ENCODE data around the gene SLC16A11.
"Not testable (repeated sequence)": the region's sequence is repeated elsewhere in the genome, so short reads cannot be mapped to it uniquely, and the experiment has no call there.

Gene SLC16A11, protein sequence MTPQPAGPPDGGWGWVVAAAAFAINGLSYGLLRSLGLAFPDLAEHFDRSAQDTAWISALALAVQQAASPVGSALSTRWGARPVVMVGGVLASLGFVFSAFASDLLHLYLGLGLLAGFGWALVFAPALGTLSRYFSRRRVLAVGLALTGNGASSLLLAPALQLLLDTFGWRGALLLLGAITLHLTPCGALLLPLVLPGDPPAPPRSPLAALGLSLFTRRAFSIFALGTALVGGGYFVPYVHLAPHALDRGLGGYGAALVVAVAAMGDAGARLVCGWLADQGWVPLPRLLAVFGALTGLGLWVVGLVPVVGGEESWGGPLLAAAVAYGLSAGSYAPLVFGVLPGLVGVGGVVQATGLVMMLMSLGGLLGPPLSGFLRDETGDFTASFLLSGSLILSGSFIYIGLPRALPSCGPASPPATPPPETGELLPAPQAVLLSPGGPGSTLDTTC

DNA sequence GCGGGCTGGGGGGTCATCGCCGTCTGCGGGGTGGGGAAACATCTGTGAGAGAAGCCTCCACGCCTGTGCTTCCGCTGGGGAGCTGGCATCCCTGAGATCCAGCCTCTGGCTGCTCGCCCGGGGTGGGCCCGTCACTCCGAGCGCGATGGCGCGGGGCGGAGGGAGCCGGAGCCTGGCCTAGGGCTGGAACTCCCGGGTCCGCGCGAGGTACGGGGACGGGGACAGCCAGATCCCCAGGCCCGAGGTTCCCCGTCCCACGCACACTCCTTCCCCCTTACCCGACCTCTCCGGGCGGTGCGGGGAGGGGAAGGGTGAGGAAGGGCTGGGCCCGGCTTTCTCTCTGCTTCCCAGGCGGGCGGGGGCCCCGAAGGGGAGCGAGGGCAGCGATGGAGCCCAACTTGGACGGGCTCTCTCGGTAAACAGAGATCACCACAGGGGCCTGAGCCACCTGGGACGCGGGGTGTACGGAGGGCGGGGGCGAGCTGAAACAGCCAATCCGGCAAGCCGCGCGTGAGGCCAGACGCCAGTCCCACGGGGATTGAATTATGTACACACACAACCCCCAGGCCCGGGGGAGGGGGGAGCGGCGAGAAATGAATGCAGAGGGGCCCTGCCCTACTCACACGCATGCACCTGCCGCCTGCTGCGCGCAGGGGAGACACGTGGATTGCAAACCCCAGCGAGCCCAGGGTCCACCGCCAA, at the start of gene SLC16A11:
Gene SLC16A11 (minus strand): TSS at position 596 of the 702 bp plus-strand sequence. CDS start 579 bp downstream, at position 17.
- DNase-seq (ENCODE audit: low read depth) = no peak

DNA sequence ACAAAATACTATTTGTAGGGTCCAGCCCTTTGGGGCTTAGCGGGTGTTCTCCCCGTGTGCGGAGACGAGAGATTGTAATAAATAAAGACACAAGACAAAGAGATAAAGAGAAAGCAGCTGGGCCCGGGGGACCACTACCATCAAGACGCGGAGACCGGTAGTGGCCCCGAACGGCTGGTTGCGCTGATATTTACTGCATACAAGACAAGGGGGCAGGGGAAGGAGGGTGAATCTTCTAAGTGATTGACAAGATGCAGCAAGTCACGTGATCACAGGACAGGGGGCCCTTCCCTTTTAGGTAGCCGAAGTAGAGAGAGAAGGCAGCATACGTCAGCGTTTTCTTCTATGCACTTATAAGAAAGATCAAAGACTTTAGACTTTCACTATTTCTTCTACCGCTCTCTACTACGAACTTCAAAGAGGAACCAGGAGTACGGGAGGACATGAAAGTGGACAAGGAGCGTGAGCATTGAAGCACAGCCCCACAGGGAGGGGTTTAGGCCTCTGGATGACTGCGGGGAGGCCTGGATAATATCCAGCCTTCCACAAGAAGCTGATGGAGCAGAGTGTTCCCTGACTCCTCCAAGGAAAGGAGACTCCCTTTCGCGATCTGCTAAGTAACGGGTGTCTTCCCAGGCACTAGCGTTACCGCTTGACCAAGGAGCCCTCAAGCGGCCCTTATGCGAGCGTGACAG, 47.6 kb upstream of the SLC16A11 start:
- not testable (repeated sequence) for DNase-seq (ENCODE audit: low read depth)

DNA sequence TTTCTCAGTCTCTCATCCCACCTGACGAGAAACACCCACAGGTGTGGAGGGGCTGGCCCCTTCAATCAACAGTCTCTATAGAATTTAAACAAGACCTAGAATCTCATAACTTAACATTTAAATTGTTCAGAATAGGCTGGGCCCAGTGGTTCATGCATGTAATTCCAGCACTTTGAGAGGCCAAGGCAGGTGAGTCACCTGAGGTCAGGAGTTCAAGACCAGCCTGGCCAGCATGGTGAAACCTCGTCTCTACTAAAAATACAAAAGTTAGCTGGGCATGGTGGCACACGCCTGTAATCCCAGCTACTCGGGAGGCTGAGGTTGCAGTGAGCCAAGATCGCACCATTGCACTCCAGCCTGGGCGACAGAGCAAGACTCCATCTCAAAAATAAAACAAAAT, 45.7 kb upstream of the SLC16A11 start:
- DNase-seq (ENCODE audit: low read depth) = not testable (repeated sequence)

DNA sequence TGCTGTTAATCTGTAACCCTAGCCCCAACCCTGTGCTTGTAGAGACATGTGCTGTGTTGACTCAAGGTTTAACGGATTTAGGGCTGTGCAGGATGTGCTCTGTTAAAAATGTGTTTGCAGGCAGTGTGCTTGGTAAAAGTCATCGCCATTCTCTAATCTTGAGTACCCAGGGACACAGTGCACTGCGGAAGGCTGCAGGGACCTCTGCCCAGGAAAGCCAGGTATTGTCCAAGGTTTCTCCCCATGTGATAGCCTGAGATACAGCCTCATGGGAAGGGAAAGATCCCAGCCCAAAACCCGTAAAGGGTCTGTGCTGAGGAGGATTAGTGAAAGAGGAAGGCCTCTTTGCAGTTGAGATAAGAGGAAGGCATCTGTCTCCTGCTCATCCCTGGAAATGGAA, 44.5 kb upstream of the SLC16A11 start:
- DNase-seq (ENCODE audit: low read depth) = not testable (repeated sequence)

DNA sequence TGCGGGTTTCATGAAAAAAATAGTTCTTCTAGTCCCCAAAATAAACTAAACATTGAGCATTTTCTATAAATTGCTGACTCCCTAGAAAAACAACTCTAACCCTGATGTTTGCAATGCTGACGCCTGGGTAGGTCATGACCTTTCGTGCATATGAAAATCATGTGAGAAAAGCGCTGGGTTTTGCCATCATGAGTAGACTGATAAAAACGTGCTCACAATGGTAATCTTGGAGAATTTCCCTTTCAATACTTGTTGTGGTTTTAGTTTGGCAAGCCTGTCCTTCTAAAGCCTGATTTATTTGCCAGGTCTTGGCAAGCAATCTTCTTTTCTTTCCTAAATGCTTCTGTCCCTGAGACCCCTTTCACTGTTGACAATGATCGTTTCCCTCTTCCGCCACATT, 40.2 kb upstream of the SLC16A11 start:
- no peak for DNase-seq (ENCODE audit: low read depth)

DNA sequence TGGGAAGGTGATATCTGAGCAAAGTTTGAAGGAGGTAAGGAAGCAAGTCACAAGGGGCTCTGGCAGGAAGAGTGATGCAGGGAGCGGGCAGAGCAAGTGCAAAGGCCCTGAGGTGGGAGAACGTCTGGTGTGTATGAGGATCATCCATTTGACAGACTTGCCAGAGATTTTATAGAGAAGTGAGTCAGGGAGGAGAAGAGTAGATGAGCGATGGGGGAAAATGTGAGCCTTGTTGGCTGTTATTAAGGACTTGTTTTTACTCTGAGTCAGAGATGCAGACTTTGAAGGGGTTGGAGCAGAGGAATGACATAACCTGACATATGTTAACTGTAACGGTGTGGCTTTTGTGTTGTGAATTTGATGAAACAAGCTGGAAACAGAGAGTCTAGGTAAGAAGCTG, 39.7 kb upstream of the SLC16A11 start:
- no peak for DNase-seq (ENCODE audit: low read depth)

DNA sequence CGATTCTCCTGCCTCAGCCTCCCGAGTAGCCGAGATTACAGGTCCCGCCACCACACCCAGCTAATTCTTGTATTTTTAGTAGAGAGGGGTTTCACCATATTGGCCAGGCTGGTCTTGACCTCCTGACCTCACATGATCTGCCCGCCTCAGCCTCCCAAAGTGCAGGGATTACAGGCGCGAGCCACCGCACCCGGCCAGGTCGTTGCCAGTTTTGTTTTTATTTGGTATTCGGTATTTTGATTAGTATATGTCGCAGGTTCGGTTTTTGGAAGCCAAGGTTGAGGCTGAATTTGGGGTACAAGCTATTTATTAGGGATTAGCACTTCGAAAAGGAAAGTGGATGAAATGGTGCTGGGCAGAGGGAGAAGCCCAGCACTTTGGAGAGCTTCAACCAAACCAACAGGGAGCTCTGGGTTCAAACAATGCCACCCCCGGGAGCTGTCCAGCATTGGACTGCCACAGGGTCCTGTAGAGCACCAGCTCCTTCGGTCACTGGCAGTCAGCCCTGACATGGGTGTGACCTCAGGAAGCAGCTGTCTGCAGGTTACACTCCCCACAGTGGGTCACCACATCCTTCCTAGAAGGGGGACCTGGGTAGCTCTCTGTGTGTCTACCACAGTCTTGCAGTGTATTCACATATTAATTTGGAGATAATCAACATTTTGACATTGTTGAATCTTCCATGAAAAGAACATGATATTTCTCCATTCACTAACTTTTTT, 37.6 kb upstream of the SLC16A11 start:
- peak; percentile 12 for DNase-seq (ENCODE audit: low read depth)

DNA sequence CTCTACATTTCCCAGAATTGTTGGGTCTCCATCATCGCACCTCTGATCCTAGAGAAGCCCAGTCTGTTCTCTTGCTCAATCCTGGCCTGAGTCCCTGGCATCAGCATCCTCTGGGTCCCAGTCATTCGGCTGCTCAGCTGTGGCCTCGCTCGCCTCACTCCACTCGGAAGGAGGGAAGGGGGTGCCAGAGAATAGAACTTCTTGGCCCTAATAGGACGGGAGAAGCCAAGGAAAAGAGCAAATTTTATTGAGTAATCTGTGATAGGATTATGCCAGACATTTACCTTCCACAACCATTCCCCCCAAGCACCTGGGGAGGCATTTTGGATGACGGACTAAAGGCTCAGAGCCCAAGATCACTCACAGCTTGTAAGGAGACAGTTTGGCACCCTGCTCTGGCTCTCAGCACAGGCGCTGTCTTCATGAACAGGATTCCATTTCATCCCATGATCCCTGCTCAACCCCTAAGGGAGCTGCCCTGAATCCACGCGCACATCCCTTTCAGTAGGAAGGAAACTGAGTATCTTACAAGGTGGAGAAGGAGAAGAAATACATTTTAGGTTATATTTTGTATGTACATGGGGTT, 36.7 kb upstream of the SLC16A11 start:
- no peak for DNase-seq (ENCODE audit: low read depth)

DNA sequence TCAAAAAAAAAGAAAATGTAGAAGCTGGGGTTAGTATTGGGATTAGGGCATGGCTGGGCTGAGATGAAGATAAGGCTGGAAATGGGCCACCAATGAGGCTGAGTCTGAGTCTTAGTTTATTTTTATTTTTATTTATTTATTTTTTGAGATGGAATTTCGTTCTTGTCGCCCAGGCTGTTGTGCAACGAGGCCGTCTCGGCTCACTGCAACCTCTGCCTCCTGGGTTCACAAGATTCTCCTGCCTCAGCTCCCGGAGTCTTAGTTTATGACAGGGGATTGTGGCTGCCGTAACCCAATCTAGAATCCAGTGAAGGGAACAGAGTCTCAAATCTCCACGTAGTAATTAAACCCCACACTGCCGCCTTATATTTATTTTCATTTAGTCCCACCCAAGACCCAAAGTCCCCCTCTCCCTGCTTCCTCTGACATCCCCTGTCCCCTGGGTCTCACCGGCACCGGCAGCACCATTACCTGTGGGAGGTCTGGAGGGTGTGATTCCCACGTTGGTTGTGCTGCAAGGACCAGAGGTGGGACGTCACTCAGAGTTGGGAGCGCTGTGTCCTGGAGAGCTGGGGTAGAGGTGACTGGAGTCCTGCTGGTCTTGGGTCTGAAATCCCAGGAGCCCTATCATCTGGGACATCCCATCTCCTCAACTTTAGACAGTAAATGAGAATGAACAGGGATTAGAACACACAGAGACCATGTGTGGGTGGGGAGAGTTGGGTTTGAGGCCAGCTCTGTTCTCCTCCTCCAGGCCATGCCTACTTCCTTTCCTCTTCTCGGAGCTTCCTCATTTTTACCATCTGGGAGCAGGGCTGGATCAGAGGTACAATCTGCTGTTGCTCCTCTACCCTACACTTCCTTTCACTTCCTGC, 35.9 kb upstream of the SLC16A11 start, which contains the start of gene CLEC10A:
Gene CLEC10A (minus strand): TSS at position 671 of the 875 bp plus-strand sequence. CDS start 1,439 bp downstream, outside the sequence.
- no peak for DNase-seq (ENCODE audit: low read depth)

DNA sequence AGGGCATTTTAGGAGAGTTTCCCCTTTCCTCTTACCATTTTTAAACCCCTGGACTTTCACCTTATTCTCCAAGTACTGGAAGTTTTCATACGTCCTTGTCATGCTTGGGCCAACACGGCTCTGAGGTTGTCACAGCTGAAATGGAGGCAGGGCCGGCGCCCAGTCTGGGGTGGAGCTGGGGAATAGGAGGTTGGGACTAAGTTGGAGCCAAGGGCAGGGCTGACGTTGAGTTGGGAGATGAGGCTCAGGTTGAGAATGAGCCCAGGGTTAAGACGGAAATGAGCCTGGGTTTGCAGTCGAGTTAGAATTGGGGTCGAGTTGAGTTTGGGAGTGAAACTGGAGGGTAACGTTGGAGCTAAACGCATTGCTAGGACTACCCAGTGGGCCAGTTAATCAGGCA, 34.8 kb upstream of the SLC16A11 start:
- no peak for DNase-seq (ENCODE audit: low read depth)

DNA sequence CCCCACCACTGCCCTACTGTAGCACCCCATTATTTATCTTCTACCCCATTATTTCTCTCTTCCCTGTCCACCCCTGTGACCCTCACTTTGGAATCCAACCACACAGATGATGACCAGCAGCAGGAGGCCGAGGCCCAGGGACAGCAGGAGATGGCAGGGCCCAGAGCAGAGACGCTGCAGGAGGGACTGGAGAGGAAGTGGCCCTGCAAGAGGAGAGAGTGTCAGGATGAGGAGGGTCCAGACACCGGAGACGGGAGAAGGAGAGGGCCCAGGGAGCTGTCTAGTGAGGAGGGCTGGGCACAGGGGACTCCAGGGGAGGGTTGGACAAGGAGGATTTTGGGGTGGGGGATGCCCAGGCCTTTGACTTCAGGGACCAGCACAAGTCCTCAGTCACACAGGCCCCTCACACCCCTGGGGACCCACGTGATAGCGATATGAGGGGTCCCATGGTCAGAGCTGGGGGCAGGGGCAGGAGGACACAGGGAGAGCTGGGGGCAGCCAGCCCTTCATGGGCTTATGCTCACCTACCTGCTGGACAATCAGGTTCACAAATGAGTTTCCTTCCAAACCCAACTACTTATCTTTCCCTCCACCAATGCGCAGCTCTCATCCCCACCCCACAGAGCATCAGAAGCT, 34.1 kb upstream of the SLC16A11 start:
- no peak for DNase-seq (ENCODE audit: low read depth)

DNA sequence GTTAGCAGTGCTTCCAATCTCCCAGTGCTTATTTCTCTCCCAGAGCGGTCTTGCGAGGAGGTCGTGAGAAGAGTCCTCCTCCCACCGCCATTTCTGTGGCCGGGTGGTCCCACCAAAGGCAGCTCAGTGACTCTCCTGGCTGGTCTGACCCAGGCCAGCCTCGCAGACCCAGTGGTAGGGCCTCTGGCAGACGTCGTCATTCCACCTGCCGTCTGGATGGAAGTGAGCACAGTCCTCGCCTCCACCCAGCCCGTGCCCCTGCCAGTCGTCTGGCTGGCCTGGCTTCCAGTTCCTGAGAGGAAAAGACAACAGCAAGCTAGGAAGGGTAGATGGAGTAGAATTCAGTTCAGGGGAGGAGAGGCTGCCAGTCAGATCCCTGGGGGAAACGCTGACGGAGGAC, 31.0 kb upstream of the SLC16A11 start:
- DNase-seq (ENCODE audit: low read depth) = no peak

DNA sequence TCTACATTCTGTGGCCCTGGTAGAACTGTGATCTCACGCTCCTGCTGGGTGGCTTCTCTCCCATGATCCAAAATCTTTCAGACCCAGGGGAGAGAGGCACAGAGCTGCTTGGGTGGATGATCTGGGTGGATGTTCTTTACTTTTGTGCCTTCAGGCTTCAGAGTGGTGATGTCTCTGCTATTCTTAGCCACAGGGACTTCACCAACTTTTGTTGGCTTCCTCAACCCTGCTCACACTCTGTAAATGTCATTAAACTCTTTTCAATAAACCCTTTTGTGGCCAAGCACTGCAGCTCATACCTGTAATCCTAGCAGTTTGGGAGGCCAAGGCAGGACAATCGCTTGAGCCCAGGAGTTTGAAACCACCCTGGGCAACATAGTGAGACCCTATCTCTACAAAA, 28.5 kb upstream of the SLC16A11 start:
- DNase-seq (ENCODE audit: low read depth) = no peak

DNA sequence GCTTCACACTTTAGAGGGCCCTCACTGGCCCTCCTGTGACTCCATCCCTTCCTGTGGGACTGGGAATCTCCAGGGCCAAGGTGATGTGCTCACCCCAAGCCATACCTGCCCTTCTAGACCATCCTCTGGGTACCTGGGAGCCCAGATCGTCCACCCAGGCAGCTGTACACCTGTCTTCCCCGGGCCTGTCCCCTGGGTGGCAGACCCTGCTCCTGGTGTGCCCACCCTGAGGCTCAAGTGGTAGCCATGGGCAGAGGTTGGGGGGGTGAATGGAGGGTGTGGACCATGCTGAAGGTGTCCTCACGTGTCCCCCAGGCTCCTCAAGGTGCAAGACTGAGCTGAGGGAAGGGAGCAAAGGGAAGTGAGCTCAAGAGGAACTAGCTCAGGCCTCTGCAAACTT, 26.8 kb upstream of the SLC16A11 start:
- DNase-seq (ENCODE audit: low read depth) = no peak

DNA sequence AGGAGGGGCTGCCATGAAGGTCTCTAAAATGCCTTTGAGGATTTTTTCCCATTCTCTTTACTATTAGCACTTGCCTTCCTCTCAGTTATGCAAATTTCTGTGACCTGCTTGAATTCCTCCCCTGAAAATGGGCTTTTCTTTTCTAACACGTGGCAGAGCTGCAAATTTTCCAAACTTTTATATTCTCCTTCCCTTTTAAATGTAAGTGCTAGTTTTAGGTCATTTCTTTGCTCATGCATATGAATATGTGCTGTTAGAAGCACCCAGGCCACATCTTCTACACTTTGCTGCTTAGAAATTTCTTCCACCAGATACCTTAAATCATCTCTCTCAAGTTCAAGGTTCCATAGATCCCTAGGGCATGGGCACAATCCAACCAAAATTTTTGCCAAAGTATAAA, 24.4 kb upstream of the SLC16A11 start:
- DNase-seq (ENCODE audit: low read depth) = no peak

DNA sequence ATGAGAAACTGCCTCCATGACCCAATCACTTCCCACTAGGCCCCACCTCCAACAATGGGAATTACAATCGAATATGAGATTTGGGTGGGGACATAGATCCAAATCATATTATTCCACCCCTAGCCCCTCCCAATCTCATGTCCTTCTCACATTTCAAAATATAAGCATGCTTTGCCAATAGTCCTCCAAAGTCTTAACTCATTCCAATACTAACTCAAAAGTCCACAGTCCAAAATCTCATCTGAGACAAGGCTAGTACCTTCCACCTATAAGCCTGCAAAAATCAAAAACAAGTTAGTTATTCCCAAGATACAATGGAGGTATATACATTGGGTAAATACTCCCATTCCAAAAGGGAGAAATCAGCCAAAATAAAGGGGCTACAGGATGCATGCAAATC, 23.3 kb upstream of the SLC16A11 start:
- no peak for DNase-seq (ENCODE audit: low read depth)

DNA sequence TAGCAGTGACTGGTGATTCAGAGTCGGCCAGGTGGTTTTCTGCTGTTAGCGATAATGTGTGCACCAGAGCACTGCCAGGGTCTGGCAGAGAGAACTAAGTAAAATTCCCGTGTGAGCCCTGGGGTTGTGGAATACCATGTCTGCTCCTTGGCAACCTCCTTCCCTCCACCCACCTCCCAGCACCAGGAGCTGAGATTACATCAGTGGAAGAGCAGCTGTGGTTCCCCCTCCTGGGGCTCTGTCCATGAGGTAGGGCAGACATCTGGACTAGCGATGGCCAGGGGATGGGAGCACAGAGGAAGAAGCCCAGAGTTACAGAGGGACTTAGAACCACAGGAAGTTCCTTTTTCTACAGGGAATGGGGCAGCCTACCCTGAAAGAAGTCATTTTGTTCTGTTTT, 20.4 kb upstream of the SLC16A11 start:
- DNase-seq (ENCODE audit: low read depth) = no peak

DNA sequence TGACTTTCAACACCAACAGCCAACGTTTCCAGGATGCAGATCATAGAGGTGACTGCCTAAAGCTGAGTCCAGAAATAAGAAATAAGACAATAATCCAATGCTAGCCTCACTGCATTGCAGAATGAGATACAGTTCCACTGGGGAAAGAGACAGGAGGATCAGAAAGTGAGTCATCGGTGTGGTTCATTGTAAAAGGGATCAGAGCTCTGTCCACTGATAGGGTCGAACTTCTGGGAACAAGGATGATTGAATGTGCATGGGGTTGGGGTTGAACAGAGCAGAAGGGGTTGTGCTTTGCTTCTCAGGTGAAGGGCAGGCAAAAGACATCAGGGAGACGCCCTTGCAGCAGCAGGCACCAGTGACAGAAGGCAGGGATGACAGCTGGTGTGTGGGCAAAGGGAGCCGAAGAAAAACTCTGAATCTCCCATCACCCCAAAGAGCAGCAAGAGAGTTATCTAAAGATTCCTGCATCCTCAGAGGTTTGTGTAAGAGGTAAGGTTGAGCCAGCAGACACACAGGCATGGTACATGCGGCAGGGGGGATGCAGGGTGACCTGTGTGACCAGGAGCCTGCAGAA, 19.7 kb upstream of the SLC16A11 start:
- DNase-seq (ENCODE audit: low read depth) = no peak

DNA sequence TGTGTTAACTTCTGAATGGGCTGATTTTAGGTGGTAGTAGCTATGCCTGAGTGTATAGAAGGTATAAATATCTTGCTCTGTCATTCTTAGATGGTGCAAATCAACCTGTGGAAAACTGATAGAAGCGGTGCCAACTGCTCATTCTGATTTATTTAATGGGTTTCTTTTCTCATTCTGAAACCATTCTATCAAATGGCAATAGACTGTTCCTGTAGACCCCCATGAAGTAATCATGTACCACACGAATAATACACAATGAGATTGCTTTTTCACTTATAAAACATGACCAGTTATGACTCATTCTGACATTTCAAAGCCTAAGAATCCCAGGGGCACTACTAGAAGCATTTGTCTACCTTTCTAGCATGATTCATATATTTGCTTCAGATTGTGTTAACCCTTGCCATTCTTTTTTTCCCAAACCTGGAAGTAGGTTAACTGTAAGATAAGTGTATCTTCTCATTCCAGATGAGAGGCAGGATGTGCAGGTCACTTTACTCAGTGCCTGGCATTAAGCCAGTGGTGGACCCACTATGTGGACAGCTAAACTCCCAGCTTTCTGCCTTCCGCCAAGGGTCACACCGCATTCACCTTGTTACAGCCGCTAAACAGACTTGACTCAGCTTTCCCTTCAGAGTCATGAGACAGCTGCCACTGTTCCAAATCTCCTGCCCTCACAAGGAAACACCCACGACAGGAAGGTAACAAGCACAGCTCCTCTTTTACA, 16.4 kb upstream of the SLC16A11 start:
- DNase-seq (ENCODE audit: low read depth) = no peak

Data from stimulated activated CD8-positive, alpha-beta memory T cell treated with anti-CD3 and anti-CD28 coated beads, Interleukin-12 subunit alpha, Interleukin-12 subunit beta, amount 100 ng/mL, for 1 hour (primary cell).